ENCODE results near the gene PPT2.

DNA sequence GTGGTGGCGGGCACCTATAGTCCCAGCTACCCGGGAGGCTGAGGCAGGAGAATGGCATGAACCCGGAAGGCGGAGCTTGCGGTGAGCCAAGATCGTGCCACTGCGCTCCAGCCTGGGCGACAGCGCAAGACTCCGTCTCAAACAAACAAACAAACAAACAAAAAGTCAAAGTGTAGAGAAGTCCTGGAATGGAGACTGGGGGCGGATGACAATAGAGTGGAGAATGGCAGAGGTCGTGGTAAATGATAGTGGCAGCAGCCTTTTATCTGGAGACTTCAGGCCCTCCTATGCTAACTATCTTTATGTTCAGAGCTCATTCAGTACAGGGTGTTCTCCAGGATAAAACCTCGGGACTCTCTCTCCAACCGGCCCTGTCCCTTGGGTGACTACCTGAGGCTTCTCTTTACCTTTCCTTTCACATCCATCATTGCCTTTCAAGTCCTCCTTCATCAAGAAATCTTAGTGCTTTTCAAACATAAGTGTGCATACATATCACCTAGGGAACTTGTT, 22.4 kb upstream of the PPT2 start:
- TF ChIP-seq POLR2AphosphoS5 (IDR thresholded peaks at IDR 0.05; ENCODE audit: low read depth): no peak
- TF ChIP-seq EZH2 (IDR thresholded peaks at IDR 0.05; ENCODE audit: low read depth, unreplicated experiment): no peak
- no peak for TF ChIP-seq CTCF (conservative IDR thresholded peaks at IDR 0.05; ENCODE audit: low read depth in 2 of 2)
- TF ChIP-seq, protein P1, sequence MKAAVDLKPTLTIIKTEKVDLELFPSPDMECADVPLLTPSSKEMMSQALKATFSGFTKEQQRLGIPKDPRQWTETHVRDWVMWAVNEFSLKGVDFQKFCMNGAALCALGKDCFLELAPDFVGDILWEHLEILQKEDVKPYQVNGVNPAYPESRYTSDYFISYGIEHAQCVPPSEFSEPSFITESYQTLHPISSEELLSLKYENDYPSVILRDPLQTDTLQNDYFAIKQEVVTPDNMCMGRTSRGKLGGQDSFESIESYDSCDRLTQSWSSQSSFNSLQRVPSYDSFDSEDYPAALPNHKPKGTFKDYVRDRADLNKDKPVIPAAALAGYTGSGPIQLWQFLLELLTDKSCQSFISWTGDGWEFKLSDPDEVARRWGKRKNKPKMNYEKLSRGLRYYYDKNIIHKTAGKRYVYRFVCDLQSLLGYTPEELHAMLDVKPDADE (IDR thresholded peaks at IDR 0.05): no peak

Measured in GM23338 (cell line).